Measurements from ENCODE around the gene ALPI. TPM values are rescaled to one million over a fixed set of nuclear protein-coding genes. Genes with fewer than 3 reads are reported as not detected.

The ALPI gene
- total RNA-seq, 4 donors from 2014 or later: not detected

GRCh38 chr2:232478571-232479340, 22.8 kb downstream of the ALPI start:
- TF ChIP-seq CTCF (IDR thresholded peaks at IDR 0.05): no peak
- no peak for DNase-seq (ENCODE audit: low spot score)
- ATAC-seq (ENCODE audit: low FRiP score): no peak

- DNase-seq (ENCODE audit: low spot score): no peak
- TF ChIP-seq CTCF (IDR thresholded peaks at IDR 0.05): no peak
- ATAC-seq (ENCODE audit: low FRiP score): no peak
Observed at GRCh38 chr2:232479341-232480200, 23.6 kb downstream of the ALPI start.

GRCh38 chr2:232480201-232481190, 24.5 kb downstream of the ALPI start:
- no peak for TF ChIP-seq CTCF (IDR thresholded peaks at IDR 0.05)
- DNase-seq (ENCODE audit: low spot score) (no peak), ATAC-seq (ENCODE audit: low FRiP score) (no peak)

- TF ChIP-seq CTCF (IDR thresholded peaks at IDR 0.05): no peak
- no peak for DNase-seq (ENCODE audit: low spot score)
Observed at GRCh38 chr2:232481322-232482140, 25.6 kb downstream of the ALPI start.

DNA sequence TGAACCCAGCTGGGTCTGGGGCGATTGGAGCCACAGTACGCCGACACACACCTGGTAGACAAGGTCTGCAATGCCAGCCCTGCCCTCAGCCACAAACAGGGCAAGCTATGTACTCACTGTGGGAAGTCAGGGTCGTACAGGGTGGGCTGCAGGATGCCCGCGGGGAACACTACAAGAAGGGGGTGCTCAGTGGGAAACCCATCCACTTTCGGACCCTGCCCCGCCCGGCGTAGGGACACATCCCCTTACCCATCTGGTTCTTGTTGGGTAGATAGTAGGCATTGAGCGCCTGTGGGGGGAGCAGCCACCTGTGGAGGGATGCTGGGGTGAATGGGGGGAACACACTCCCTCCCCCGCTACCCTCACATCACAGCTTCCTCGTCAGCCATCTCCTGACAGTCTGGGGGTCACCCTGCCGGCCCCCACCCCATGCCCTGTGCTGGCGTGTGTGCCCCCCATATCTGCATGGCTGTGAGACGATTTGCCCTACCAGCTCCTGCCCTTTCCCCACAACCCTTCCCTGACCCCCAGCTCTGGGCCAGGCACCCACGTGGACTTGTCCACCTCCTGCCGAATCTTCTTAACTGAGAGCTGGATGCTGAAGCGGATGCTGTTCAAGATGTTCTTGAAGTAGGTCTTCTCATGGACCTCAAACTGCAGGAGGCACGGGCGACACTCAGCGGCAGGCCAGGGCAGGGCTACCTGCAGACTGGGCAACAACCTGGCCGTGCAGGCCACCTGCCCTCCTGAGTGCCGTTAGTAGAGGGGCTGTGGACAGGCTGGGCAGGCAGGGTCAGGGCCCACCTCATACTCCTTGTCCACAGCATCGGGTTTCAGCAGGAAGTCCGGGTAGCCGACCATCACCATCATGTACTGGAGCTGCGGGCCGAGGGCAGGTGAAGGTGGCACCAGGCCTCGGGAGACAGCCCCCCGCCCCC, 26.6 kb downstream of the ALPI start:
- no peak for DNase-seq (ENCODE audit: low spot score)
- TF ChIP-seq CTCF (IDR thresholded peaks at IDR 0.05): no peak
- ATAC-seq (ENCODE audit: low FRiP score): no peak

More at GRCh38 chr2:232481322-232482140, 25.6 kb downstream of the ALPI start:
- ATAC-seq (ENCODE audit: low FRiP score): no peak
